ENCODE data around the gene FBXO46. TPM values are rescaled to one million over a fixed set of nuclear protein-coding genes. Genes with fewer than 3 reads are reported as not detected.
A peak's percentile ranks its signal among the peaks of the same experiment; 100 is the strongest.

Gene FBXO46
- total RNA-seq, 1 donor from 2014 or later, result 44.7 TPM

GRCh38 chr19:45682117-45682516 is 48.6 kb downstream of the FBXO46 start:
- Mint-ChIP-seq H3K36me3 (ENCODE audit: insufficient read depth) (peaks cover 13% of the 10 kb centered on the region), H3K4me1 (ENCODE audit: low read depth) (peaks cover 6% of the 10 kb centered on the region), H3K27me3 (peaks cover 4% of the 10 kb centered on the region), H3K27ac (peak overlapping the region; percentile 45), H3K4me3 (ENCODE audit: low read depth) (peak overlapping the region; percentile 33), H3K9me3 (ENCODE audit: low read depth) (no peaks in the 10 kb centered on the region)
- no peak for DNase-seq (ENCODE audit: low spot score, unreplicated experiment)
- TF ChIP-seq, protein P1, sequence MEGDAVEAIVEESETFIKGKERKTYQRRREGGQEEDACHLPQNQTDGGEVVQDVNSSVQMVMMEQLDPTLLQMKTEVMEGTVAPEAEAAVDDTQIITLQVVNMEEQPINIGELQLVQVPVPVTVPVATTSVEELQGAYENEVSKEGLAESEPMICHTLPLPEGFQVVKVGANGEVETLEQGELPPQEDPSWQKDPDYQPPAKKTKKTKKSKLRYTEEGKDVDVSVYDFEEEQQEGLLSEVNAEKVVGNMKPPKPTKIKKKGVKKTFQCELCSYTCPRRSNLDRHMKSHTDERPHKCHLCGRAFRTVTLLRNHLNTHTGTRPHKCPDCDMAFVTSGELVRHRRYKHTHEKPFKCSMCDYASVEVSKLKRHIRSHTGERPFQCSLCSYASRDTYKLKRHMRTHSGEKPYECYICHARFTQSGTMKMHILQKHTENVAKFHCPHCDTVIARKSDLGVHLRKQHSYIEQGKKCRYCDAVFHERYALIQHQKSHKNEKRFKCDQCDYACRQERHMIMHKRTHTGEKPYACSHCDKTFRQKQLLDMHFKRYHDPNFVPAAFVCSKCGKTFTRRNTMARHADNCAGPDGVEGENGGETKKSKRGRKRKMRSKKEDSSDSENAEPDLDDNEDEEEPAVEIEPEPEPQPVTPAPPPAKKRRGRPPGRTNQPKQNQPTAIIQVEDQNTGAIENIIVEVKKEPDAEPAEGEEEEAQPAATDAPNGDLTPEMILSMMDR (IDR thresholded peaks at IDR 0.05; ENCODE audit: unreplicated experiment), result no peak

- Mint-ChIP-seq H3K36me3 (ENCODE audit: insufficient read depth) (peaks cover 10% of the 10 kb centered on the region), H3K27ac (peak overlapping the region; percentile 67), H3K9me3 (ENCODE audit: low read depth) (no peaks in the 10 kb centered on the region), H3K4me3 (ENCODE audit: low read depth) (peak overlapping the region; percentile 40), H3K4me1 (ENCODE audit: low read depth) (peaks cover 6% of the 10 kb centered on the region), H3K27me3 (peaks cover 4% of the 10 kb centered on the region)
- TF ChIP-seq, protein P1 (IDR thresholded peaks at IDR 0.05; ENCODE audit: unreplicated experiment), result peak; percentile 99
- peak; percentile 82 for DNase-seq (ENCODE audit: low spot score, unreplicated experiment)
Measured at GRCh38 chr19:45681391-45682015, 49.2 kb downstream of the FBXO46 start.

- peak; percentile 82 for DNase-seq (ENCODE audit: low spot score, unreplicated experiment)
- Mint-ChIP-seq H3K4me1 (ENCODE audit: low read depth) (peaks cover 6% of the 10 kb centered on the region), H3K9me3 (ENCODE audit: low read depth) (no peaks in the 10 kb centered on the region), H3K27ac (no peak overlapping the region), H3K36me3 (ENCODE audit: insufficient read depth) (peaks cover 5% of the 10 kb centered on the region), H3K27me3 (peaks cover 4% of the 10 kb centered on the region), H3K4me3 (ENCODE audit: low read depth) (peak overlapping the region; percentile 69)
- TF ChIP-seq, protein P1 (IDR thresholded peaks at IDR 0.05; ENCODE audit: unreplicated experiment), result peak; percentile 41
Measured at GRCh38 chr19:45677351-45678230, 53.1 kb downstream of the FBXO46 start.

GRCh38 chr19:45676851-45677263 is 53.8 kb downstream of the FBXO46 start:
- Mint-ChIP-seq H3K27ac (no peak overlapping the region), H3K9me3 (ENCODE audit: low read depth) (no peaks in the 10 kb centered on the region), H3K27me3 (peaks cover 1% of the 10 kb centered on the region), H3K36me3 (ENCODE audit: insufficient read depth) (peaks cover 3% of the 10 kb centered on the region), H3K4me3 (ENCODE audit: low read depth) (peak overlapping the region; percentile 67), H3K4me1 (ENCODE audit: low read depth) (peaks cover 4% of the 10 kb centered on the region)
- TF ChIP-seq, protein P1 (IDR thresholded peaks at IDR 0.05; ENCODE audit: unreplicated experiment), result no peak
- no peak for DNase-seq (ENCODE audit: low spot score, unreplicated experiment)

DNA sequence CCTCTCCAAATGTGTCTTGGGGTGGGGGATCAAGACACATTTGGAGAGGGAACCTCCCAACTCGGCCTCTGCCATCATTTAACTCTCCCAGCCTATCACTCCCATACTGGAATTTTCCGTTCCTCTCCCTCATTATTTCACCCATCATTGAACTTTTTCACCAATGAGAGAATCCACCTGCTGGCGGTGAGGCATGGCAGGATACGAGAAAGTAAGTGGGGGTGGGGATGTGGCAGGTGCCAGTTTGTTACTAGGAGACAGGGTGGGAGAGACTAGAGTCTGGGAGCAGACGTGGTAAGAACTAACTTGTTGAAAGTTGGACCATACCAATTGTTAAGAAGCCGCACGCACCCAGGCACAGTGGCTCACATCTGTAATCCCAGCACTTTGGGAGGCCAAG is 55.8 kb downstream of the FBXO46 start:
- peaks cover 2% of the 10 kb centered on the region for H3K27me3 Mint-ChIP-seq
- DNase-seq (ENCODE audit: low spot score, unreplicated experiment), result no peak
- TF ChIP-seq, protein P1 (IDR thresholded peaks at IDR 0.05; ENCODE audit: unreplicated experiment), result no peak
- no peak overlapping the region for H3K4me3 Mint-ChIP-seq (ENCODE audit: low read depth)
- H3K4me1 Mint-ChIP-seq (ENCODE audit: low read depth), result peaks cover 5% of the 10 kb centered on the region
- no peaks in the 10 kb centered on the region for H3K9me3 Mint-ChIP-seq (ENCODE audit: low read depth)
- H3K27ac Mint-ChIP-seq, result no peak overlapping the region
- H3K36me3 Mint-ChIP-seq (ENCODE audit: insufficient read depth), result peaks cover 3% of the 10 kb centered on the region
